ENCODE measurements around the gene SERBP1. TPM values are rescaled to one million over a fixed set of nuclear protein-coding genes. Genes with fewer than 3 reads are reported as not detected.
"Not testable (repeated sequence)": the region's sequence is repeated elsewhere in the genome, so short reads cannot be mapped to it uniquely, and the experiment has no call there.

SERBP1 gene
- total RNA-seq, 1 donor from 2014 or later = 152 TPM

GRCh38 chr1:67441739-67442281 is 11.6 kb upstream of the SERBP1 start:
- no peak for FAIRE-seq
- DNase-seq (ENCODE audit: low spot score in 2 of 2) = no peak

- FAIRE-seq (no peak), DNase-seq (ENCODE audit: low spot score in 2 of 2) (no peak)
These were observed 11.0 kb upstream of the SERBP1 start for GRCh38 chr1:67441183-67441582.

DNA sequence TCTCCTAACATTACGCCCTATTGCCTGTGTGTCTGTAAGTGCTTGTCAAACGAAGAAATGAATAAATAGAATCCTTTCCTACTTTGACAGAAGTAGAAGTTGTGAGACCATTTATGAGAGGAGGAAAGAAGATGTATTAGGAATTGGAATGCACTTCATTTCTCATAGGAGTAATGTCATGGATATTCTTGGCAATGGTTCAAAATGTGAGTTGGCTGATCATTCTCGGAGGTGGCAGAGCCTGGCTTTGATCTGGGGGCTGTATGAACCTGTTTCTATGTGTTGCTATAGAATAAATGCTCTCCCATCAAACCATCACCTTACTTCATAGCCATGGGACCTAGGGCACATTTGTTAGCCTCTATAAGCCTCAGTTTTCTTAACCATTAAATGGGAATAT is 10.1 kb upstream of the SERBP1 start:
- no peak for DNase-seq (ENCODE audit: low spot score in 2 of 2)
- no peak for FAIRE-seq

- DNase-seq (ENCODE audit: low spot score in 2 of 2) (no peak), FAIRE-seq (no peak)
These were observed 9.3 kb upstream of the SERBP1 start for GRCh38 chr1:67439277-67440029.

GRCh38 chr1:67437961-67438360 is 7.8 kb upstream of the SERBP1 start:
- no peak for FAIRE-seq
- no peak for DNase-seq (ENCODE audit: low spot score in 2 of 2)

DNA sequence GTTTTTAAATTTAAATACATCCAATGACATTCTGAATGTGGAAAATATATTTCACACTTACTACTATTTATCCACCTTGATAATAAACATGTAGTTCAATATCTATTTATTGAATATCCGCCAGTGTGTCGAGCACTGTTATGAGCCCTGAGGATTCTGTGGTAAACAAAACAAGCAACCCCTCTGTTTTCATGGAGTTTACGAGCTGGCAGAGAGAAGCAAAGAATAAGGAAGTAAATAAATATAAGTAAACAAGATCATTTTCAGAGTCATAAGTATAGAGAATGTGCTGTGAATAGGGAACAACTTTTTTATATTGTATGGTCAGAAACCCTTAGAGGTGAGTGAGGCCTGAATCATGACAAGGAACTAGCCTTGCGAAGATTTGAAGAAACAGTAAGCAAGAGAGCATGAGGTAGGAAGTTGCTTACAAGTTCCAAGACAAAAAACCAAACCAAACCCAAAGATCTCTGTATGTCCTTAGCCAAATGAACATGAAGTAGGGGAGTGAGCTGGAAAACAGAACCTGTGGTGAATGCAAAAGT is 6.4 kb upstream of the SERBP1 start:
- no peak for FAIRE-seq
- DNase-seq (ENCODE audit: low spot score in 2 of 2) = no peak

- DNase-seq (ENCODE audit: low spot score in 2 of 2) = no peak
- no peak for FAIRE-seq
These were observed 4.3 kb upstream of the SERBP1 start for GRCh38 chr1:67434491-67434890.

DNA sequence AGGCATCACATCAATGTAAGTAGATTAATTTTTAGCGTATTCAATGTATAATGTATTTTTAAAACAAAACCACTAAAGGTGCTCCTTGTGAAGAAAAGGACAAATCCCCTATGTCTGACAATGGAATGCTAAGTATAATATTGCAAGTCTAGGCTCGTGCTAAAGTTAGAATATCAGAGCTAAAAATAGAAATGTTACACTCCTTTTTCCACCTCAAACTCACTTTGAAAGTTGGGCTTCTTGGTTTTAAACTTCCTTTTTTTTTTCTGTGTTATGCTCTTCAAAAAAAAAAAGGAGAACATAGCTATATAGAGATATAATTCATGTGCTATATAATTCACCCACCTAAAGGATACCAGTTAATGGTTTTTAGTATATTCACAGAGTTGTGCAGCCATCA is 3.6 kb upstream of the SERBP1 start:
- FAIRE-seq = no peak
- DNase-seq (ENCODE audit: low spot score in 2 of 2) = no peak

DNA sequence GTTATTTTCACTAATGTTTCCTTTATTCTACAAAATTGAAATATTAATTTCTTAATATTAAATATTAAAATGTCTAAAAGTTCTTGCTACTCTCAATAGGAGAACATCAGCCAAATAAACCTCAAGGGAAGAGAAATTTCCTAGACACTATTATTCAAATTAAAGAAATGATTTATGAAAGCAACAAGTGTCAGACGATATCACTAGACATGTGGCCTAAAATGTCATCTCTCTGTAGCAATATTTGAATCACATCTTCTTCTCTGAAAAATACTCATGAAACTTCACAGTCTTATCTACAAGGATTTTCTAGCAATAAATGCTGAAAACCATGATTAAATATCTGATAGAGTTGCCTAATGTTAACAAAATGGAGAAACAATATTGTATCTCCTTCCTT is 2.5 kb upstream of the SERBP1 start:
- DNase-seq (ENCODE audit: low spot score in 2 of 2) (no peak), FAIRE-seq (no peak)

GRCh38 chr1:67431869-67432578 is 1.8 kb upstream of the SERBP1 start:
- no peak for FAIRE-seq

GRCh38 chr1:67431156-67431765 is 1.1 kb upstream of the SERBP1 start:
- no peak for DNase-seq (ENCODE audit: low spot score in 2 of 2)
- no peak for FAIRE-seq

More at GRCh38 chr1:67431869-67432578, 1.8 kb upstream of the SERBP1 start:
- no peak for DNase-seq (ENCODE audit: low spot score in 2 of 2)

GRCh38 chr1:67429528-67430357 is 459 bp downstream of the SERBP1 start:
- FAIRE-seq (no peak), DNase-seq (ENCODE audit: low spot score in 2 of 2) (peak in 1 of 2 donors; percentile 22)

DNA sequence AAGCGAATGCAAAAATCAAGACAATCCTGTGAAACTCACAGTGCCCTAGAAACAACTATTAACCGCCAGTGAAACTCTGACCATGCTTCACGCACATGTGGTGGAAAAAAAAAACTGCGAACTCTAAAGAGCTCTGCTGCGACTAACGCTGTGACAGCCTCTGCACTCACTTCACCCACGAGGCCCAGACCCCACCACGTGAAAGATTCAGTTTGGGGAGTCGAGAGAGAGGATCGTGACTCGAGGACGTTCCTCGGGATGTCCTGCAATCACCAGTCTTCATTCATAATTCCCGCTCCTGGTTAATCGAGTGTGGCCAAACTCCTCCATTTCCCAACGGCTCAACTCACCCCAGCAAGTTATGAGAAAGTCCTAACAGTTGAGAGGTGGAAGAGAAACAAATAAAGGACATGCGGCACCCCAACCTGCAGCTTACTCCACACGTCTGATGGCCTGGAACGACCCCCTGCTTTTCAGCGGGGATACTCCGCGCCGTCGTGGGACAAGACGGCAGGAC is 1.1 kb downstream of the SERBP1 start:
- DNase-seq (ENCODE audit: low spot score in 2 of 2) (no peak), FAIRE-seq (no peak)

DNA sequence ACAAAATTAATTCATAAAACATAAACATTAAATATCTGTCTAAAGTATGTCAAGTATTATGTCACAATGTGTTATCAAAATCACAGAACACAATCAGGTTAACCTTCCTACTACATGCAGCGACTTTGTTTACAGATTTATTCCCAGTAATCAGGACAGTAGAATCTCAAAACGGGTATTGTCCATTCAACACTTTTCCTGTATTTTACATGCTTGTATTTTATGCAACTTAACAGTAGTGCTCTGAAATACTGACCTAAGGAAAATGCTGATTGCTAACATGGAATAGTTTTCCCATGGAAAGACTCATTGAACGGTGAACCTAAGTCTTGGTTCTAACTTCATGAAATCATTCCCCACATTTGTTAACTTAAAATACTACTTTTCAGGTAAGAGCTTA is 2.3 kb downstream of the SERBP1 start:
- no peak for FAIRE-seq
- DNase-seq (ENCODE audit: low spot score in 2 of 2) = no peak

DNA sequence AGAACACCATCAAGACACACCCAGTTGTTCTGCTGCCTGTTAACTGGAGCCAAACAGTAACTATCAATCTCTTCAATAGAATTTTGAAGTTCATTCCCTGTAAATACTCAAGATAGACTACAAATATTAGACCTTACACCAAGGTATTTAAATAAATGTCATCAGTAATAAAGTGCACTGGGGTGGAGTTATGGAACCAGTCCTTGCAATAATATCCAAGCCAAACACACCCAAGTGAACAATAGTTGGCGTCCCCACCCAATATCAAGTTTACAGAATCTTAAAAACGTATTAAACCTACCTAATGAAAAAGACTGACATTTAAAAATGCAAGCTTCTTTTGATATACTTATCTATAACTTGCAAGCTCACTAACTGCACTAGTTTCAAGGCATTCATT is 2.7 kb downstream of the SERBP1 start:
- FAIRE-seq (no peak), DNase-seq (ENCODE audit: low spot score in 2 of 2) (no peak)

DNA sequence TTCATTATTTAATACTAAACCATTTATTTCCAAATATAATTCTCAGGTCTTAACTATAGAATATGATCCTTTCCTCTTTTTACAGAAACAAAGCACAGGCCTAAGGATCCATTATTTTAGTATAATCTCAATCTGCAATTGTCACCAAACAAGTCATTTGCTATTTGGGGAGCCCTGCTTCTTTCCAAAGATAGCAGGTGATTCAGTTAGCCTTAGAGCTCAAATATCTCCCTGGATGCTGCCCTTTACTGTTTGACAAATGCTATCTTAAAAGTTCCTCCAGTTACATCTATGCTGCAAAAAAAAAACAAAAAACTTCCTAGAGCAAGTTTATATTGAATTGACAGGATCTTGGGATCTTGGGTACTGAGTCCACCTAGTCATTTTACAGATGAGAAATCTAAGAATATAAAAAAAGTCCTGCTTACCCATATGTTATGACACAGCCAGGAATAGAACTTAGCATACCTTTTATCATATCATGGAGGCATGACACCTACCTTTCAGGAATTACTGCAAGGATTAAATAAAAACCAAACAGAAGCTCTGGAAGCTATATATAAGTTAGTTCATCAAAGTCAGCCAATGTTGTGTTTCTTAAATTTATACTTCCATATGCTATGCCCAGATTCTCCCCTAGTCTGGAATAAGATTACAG is 9.2 kb downstream of the SERBP1 start:
- DNase-seq (ENCODE audit: low spot score in 2 of 2) (no peak), FAIRE-seq (no peak)

DNA sequence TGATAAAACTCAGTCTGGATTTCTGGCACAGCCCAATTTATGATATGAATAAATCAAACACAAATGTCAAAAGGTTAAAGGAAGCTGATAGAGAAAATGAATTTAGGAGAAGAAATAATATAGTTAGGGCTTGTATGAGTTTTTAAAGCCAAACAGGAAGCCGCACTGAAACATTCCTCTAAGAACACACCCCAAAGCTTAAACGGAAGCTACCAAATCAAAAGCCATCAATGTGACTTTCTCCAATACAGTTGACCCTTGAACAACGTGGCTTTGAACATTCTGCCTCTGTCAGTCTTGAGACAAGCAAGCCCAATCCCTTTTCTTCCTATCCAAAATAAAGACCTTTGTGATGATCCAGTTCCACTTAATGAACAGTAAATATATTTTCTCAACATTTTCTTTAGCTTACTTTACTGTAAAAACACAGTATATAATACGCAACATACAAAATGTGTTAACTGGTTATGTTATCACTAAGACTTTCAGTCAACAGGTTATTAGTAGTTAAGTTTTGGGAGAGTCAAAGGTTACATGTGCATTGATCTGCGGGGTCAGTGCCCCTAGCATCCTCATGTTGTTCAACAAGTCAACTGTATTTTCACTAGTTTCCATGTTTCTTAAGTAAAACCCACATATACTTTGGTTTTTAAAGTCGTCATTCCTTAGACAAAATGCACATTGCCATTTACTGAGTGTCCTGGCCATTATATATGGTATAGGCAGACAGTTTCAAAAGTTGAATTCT is 11.2 kb downstream of the SERBP1 start:
- FAIRE-seq = no peak
- DNase-seq (ENCODE audit: low spot score in 2 of 2) = no peak

DNA sequence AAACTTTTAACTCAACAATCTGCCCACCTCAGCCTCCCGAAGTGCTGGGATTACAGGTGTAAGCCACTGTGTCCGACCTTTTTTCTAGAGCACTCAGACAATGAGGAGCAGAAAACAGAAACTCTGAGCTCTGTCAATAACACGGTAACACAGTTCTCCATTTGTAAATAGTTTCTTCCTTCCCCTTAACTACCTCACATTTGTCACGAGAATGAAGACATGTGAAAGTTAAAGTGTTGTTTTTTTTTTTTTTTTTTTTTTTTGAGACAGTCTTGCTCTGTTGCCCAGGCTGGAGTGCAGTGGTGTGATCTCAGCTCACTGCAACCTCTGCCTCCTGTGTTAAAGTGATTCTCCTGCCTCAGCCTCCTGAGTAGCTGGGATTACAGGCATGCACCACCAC is 12.5 kb downstream of the SERBP1 start:
- not testable (repeated sequence) for DNase-seq (ENCODE audit: low spot score in 2 of 2); FAIRE-seq

DNA sequence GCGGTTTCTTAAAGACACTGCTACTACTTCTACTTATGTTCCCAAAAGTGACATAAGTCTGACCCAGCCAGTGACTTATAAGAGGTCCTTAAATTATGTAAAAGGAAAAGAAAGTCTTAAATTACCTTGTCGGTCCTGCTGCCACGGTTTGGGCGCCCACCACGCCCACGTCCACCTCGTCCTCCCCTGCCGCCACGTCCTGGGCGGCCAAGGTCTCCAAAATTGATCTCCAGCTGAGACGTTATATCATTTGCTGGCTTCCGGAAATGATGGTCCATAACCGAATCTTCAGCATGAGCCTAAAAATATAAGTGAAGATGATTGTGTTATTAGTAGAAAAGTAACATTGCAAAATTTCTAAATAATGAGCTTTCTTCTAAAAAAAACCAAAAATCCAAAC is 15.2 kb downstream of the SERBP1 start:
- FAIRE-seq (no peak), DNase-seq (ENCODE audit: low spot score in 2 of 2) (no peak)

All from frontal cortex (tissue), 4 donors.